Hepatocyte (in vitro differentiated cells): ENCODE measurements around the gene SCLT1. TPM values are rescaled to one million over a fixed set of nuclear protein-coding genes. Genes with fewer than 3 reads are reported as not detected.

Experiments
- DNase-seq: peaks from one replicate; pipeline ENCODE4 v3.0.0-alpha.2; 2016; ENCODE audit warnings: low spot score
- H2AFZ ChIP-seq: fragments of 200-600 bp; sonication (generic); 2 replicates; pipeline ENCODE4 v1.6.0; 2016; ENCODE audit warnings: antibody characterized with exemption, mild to moderate bottlenecking
- H3K27ac ChIP-seq: fragments of 200-600 bp; sonication (generic); 2 replicates; pipeline ENCODE4 v1.5.1; 2016; ENCODE audit warnings: mild to moderate bottlenecking
- H3K27me3 ChIP-seq: fragments of 200-600 bp; sonication (generic); 2 replicates; pipeline ENCODE4 v1.6.1; 2016
- H3K36me3 ChIP-seq: fragments of 200-600 bp; sonication (generic); replicated peaks from 2 replicates; pipeline ENCODE4 v1.5.1; 2016; ENCODE audit warnings: low read depth; ENCODE audit not compliant: insufficient read depth
- H3K4me1 ChIP-seq: fragments of 200-600 bp; sonication (generic); 2 replicates; pipeline ENCODE4 v1.5.1; 2016; ENCODE audit warnings: mild to moderate bottlenecking, moderate library complexity; ENCODE audit not compliant: insufficient read depth
- H3K4me2 ChIP-seq: fragments of 200-600 bp; sonication (generic); 2 replicates; pipeline ENCODE4 v1.6.0; 2016
- H3K4me3 ChIP-seq: fragments of 200-600 bp; sonication (generic); 2 replicates; pipeline ENCODE4 v1.5.1; 2016; ENCODE audit warnings: mild to moderate bottlenecking
- H3K79me2 ChIP-seq: fragments of 200-600 bp; sonication (generic); 2 replicates; pipeline ENCODE4 v1.6.0; 2017; ENCODE audit warnings: mild to moderate bottlenecking
- H3K9me2 ChIP-seq: fragments of 200-600 bp; sonication (generic); replicated peaks from 2 replicates; pipeline ENCODE4 v1.6.0; 2017; ENCODE audit warnings: mild to moderate bottlenecking; ENCODE audit not compliant: insufficient read depth
- H3K9me3 ChIP-seq: fragments of 200-600 bp; sonication (generic); 2 replicates; pipeline ENCODE4 v1.5.1; 2016; ENCODE audit warnings: low read depth, mild to moderate bottlenecking
- H4K20me1 ChIP-seq: fragments of 200-600 bp; sonication (generic); 2 replicates; pipeline ENCODE4 v1.6.0; 2016; ENCODE audit warnings: mild to moderate bottlenecking; ENCODE audit not compliant: insufficient read depth, poor library complexity, severe bottlenecking
- EZH2 ChIP-seq: fragments of 200-600 bp; sonication (generic); IDR thresholded peaks from 2 replicates; pipeline ENCODE4 v1.6.1; 2016; ENCODE audit warnings: antibody characterized with exemption, mild to moderate bottlenecking, borderline replicate concordance
- EZH2phosphoT487 ChIP-seq: fragments of 200-600 bp; sonication (generic); IDR thresholded peaks from one replicate; pipeline ENCODE4 v1.6.1; 2018; ENCODE audit warnings: antibody characterized with exemption, mild to moderate bottlenecking, low read depth, moderate library complexity; ENCODE audit not compliant: unreplicated experiment, severe bottlenecking
- WGBS: methylation state at CpG from one replicate; pipeline ENCODE4 v1.1.6; 2016; ENCODE audit warnings: low lambda C conversion rate; ENCODE audit errors: missing lambda C conversion rate; 5-methylcytosine and 5-hydroxymethylcytosine counted together
- polyA plus RNA-seq: library from polyadenylated mRNA; unstranded; fragments of >200 nt; fragmentation: Nextera tagmentation; extraction: Ambion mirVana; gene quantifications from 2 replicates; pipeline ENCODE4 v1.2.1, GENCODE V29; 2016
- total RNA-seq: library from RNA; depleted of rRNA; stranded (reverse); fragments of >200 nt; gene quantifications from 2 replicates; pipeline ENCODE4 v1.2.3, GENCODE V29; 2014
- TF ChIP-seq, protein P1 (sequence below): fragments of 200-600 bp; sonication (generic); IDR thresholded peaks from 2 replicates; pipeline ENCODE4 v1.5.1; 2016; ENCODE audit warnings: antibody characterized with exemption, mild to moderate bottlenecking; ENCODE audit not compliant: poor library complexity

SCLT1 gene
- total and polyA plus RNA-seq, 2 experiments from 2014 or later, result 6.9 to 13.6 TPM

DNA sequence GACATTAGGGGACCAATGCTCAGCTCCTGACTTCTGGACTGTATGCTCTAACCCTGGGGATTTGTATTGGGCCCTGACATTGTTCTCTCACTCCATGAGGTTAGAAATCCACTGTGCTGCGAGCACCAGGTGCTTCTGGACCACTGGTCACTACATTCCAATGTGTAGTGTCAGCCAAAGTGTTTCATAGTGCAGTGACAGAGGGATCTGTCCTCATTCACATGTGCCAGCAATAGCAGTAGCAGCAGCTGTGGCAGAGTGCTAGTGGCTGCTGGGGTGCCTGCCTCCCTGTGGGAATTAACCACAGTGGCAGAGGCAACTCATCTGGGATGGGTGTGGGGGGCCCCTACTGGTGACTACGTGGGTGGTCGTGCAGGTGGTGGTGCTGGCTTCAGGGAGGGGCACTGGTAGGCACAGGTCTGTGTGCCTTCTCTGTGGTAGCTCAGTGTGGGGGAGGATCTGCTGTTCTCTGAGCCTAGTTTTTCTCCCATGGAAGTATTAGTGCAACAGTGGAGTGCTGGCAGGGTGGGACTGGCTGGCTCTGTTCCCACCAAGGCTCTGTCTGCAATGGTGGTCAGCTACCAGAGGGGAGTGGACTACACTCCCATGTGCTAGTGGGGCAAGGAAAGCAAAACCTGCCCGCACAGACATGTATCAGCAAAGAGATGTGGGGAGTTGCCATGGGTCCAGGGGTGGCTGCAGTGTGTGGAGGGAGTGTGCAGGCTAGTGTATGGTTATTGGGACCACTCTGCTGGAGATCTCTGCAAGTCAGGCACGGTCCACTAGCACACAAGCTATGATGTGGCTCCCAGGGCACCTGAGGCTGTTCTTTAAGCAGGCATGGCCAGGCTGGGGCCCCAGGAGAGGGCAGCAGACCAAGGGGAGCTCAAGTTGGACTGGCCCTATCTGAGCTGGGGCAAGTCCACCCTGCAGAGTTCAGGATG lies 78.5 kb downstream of the SCLT1 start:
- DNase-seq, result no peak
- no peaks in the 10 kb centered on the region for H3K36me3 ChIP-seq
- TF ChIP-seq EZH2phosphoT487 (no peak), EZH2 (no peak)
- TF ChIP-seq, protein P1, sequence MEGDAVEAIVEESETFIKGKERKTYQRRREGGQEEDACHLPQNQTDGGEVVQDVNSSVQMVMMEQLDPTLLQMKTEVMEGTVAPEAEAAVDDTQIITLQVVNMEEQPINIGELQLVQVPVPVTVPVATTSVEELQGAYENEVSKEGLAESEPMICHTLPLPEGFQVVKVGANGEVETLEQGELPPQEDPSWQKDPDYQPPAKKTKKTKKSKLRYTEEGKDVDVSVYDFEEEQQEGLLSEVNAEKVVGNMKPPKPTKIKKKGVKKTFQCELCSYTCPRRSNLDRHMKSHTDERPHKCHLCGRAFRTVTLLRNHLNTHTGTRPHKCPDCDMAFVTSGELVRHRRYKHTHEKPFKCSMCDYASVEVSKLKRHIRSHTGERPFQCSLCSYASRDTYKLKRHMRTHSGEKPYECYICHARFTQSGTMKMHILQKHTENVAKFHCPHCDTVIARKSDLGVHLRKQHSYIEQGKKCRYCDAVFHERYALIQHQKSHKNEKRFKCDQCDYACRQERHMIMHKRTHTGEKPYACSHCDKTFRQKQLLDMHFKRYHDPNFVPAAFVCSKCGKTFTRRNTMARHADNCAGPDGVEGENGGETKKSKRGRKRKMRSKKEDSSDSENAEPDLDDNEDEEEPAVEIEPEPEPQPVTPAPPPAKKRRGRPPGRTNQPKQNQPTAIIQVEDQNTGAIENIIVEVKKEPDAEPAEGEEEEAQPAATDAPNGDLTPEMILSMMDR, result no peak
- H2AFZ ChIP-seq, result no peak overlapping the region
- H3K27ac ChIP-seq, result no peak overlapping the region
- no peaks in the 10 kb centered on the region for H4K20me1 ChIP-seq
- no peaks in the 10 kb centered on the region for H3K79me2 ChIP-seq
- no peak overlapping the region for H3K4me2 ChIP-seq
- WGBS, result 97% methylated on average over 5 of the region's 5 CpGs
- H3K9me3 ChIP-seq, result no peaks in the 10 kb centered on the region
- no peak overlapping the region for H3K4me3 ChIP-seq
- no peaks in the 10 kb centered on the region for H3K4me1 ChIP-seq
- H3K9me2 ChIP-seq, result no peaks in the 10 kb centered on the region
- H3K27me3 ChIP-seq, result no peaks in the 10 kb centered on the region

DNA sequence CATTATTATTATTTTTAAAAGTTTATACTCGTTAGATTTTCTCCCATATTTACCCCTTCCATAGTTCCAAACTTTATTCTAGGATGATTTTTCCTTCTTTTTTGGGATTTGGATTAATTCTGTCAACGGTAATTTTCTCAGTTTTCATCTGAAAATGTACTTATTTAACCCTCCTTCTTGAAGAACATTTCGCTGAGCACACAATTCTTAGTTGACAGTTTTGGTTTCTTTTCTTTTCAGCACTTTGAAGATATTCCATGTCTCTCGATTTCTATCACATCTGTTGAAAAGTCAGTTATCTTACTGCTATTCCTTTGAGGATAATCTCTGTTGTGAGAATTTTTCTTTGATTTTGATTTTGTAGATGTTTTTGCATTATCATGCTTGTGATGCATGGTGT lies 85.2 kb downstream of the SCLT1 start:
- DNase-seq, result no peak
- Histone ChIP-seq H3K4me3 (no peak overlapping the region), H3K27ac (no peak overlapping the region), H4K20me1 (no peaks in the 10 kb centered on the region), H3K36me3 (no peaks in the 10 kb centered on the region), H3K27me3 (no peaks in the 10 kb centered on the region), H2AFZ (no peak overlapping the region), H3K9me3 (no peaks in the 10 kb centered on the region), H3K4me1 (no peaks in the 10 kb centered on the region), H3K9me2 (no peaks in the 10 kb centered on the region), H3K79me2 (no peaks in the 10 kb centered on the region), H3K4me2 (no peak overlapping the region)
- no peak for TF ChIP-seq EZH2
- TF ChIP-seq, protein P1, result no peak
- no peak for TF ChIP-seq EZH2phosphoT487
- 95% methylated on average over 4 of the region's 4 CpGs for WGBS

DNA sequence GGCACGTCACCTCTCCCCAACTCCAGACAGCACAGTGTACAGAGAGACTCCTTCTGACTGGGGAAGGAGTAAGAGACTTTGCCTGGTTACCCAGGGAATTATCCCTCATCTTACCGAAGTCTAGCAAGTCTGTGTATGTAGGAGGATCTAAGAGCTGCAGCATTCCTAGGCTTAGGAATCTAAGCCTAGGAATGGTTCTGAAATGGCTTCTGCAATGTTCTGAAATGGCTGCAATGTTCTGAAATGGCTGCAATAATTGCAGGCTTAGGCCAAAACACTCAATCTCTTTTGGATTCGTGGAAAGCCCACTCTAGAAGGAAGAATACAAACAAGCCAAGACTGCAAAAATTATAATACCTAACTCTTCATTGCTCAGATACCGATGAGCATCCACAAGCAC lies 106.4 kb downstream of the SCLT1 start:
- H3K4me2 ChIP-seq, result no peak overlapping the region
- no peak overlapping the region for H3K4me3 ChIP-seq
- no peaks in the 10 kb centered on the region for H3K36me3 ChIP-seq
- no peaks in the 10 kb centered on the region for H3K79me2 ChIP-seq
- 91% methylated on average over 4 of the region's 4 CpGs for whole genome bisulfite sequencing
- TF ChIP-seq EZH2 (no peak), EZH2phosphoT487 (no peak)
- TF ChIP-seq, protein P1, result no peak
- peaks cover 9% of the 10 kb centered on the region for H3K9me3 ChIP-seq
- no peaks in the 10 kb centered on the region for H3K4me1 ChIP-seq
- no peaks in the 10 kb centered on the region for H4K20me1 ChIP-seq
- no peak for DNase-seq
- no peaks in the 10 kb centered on the region for H3K9me2 ChIP-seq
- H2AFZ ChIP-seq, result no peak overlapping the region
- H3K27me3 ChIP-seq, result no peaks in the 10 kb centered on the region
- H3K27ac ChIP-seq, result no peak overlapping the region
